ENCODE data around the gene C5orf46. TPM values are rescaled to one million over a fixed set of nuclear protein-coding genes. Genes with fewer than 3 reads are reported as not detected.

C5orf46 gene
- total and polyA plus RNA-seq, 2 experiments from 2014 or later, result 0.40 TPM; not detected in 1

DNA sequence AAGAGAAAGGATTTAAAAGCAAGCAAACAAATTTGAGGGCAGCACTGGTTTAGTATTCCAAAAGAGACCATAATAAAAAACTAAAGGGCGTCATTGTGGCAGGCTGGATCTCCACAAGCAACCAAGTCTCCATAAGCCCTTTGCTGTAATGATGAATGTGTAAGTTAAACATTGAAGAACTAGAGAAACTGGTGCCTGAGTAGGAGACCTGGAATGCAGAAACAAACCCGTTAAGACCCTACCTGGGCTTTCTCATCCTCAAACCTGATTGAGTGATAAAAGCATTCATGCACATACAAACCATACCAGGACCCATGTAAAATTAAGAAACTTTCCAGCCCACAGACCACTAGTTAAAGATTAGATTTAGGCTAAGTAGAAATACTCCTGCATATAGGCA lies 29.7 kb downstream of the C5orf46 start (continued):
- TF ChIP-seq, protein P1, sequence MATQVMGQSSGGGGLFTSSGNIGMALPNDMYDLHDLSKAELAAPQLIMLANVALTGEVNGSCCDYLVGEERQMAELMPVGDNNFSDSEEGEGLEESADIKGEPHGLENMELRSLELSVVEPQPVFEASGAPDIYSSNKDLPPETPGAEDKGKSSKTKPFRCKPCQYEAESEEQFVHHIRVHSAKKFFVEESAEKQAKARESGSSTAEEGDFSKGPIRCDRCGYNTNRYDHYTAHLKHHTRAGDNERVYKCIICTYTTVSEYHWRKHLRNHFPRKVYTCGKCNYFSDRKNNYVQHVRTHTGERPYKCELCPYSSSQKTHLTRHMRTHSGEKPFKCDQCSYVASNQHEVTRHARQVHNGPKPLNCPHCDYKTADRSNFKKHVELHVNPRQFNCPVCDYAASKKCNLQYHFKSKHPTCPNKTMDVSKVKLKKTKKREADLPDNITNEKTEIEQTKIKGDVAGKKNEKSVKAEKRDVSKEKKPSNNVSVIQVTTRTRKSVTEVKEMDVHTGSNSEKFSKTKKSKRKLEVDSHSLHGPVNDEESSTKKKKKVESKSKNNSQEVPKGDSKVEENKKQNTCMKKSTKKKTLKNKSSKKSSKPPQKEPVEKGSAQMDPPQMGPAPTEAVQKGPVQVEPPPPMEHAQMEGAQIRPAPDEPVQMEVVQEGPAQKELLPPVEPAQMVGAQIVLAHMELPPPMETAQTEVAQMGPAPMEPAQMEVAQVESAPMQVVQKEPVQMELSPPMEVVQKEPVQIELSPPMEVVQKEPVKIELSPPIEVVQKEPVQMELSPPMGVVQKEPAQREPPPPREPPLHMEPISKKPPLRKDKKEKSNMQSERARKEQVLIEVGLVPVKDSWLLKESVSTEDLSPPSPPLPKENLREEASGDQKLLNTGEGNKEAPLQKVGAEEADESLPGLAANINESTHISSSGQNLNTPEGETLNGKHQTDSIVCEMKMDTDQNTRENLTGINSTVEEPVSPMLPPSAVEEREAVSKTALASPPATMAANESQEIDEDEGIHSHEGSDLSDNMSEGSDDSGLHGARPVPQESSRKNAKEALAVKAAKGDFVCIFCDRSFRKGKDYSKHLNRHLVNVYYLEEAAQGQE (IDR thresholded peaks at IDR 0.05; ENCODE audit: unreplicated experiment), result no peak
- TF ChIP-seq STAT1 (IDR thresholded peaks at IDR 0.05; ENCODE audit: unreplicated experiment), result no peak
- TF ChIP-seq POLR2AphosphoS5 (IDR thresholded peaks at IDR 0.05; ENCODE audit: low read depth), result no peak
- TF ChIP-seq EZH2 (IDR thresholded peaks at IDR 0.05; ENCODE audit: low read depth, unreplicated experiment), result no peak
- TF ChIP-seq, protein P2, sequence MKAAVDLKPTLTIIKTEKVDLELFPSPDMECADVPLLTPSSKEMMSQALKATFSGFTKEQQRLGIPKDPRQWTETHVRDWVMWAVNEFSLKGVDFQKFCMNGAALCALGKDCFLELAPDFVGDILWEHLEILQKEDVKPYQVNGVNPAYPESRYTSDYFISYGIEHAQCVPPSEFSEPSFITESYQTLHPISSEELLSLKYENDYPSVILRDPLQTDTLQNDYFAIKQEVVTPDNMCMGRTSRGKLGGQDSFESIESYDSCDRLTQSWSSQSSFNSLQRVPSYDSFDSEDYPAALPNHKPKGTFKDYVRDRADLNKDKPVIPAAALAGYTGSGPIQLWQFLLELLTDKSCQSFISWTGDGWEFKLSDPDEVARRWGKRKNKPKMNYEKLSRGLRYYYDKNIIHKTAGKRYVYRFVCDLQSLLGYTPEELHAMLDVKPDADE (IDR thresholded peaks at IDR 0.05), result no peak
- TF ChIP-seq NANOG (IDR thresholded peaks at IDR 0.05; ENCODE audit: borderline replicate concordance), result no peak
- TF ChIP-seq, protein P3, sequence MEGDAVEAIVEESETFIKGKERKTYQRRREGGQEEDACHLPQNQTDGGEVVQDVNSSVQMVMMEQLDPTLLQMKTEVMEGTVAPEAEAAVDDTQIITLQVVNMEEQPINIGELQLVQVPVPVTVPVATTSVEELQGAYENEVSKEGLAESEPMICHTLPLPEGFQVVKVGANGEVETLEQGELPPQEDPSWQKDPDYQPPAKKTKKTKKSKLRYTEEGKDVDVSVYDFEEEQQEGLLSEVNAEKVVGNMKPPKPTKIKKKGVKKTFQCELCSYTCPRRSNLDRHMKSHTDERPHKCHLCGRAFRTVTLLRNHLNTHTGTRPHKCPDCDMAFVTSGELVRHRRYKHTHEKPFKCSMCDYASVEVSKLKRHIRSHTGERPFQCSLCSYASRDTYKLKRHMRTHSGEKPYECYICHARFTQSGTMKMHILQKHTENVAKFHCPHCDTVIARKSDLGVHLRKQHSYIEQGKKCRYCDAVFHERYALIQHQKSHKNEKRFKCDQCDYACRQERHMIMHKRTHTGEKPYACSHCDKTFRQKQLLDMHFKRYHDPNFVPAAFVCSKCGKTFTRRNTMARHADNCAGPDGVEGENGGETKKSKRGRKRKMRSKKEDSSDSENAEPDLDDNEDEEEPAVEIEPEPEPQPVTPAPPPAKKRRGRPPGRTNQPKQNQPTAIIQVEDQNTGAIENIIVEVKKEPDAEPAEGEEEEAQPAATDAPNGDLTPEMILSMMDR (conservative IDR thresholded peaks at IDR 0.05; ENCODE audit: low read depth in 2 of 2), result no peak
- no peak for TF ChIP-seq CREB1 (CRISPR knock-in tag; IDR thresholded peaks at IDR 0.05; ENCODE audit: low read depth)

DNA sequence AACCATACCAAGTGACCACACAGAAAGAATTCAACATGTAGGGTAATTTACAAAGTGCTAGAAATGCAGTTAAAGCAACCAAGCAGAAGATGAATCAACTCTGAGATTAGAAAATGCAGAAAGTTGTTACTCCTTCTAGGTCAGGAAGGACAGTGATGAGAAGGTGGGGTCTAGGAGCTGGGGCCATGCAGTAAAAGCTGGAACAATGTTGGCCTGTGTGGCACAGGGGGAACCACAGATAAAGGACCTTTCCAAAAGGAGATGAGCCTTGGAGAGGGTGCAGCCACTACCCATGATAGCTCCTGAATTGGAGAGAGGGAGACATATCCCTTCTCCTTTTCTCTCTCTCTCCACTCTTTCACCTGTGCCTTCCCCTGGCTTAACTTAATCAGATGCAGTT lies 30.2 kb downstream of the C5orf46 start:
- Mint-ChIP-seq H3K9me3 (no peaks in the 10 kb centered on the region; the same call in 2 of the 3 replicates), H3K4me1 (peaks cover 70% of the 10 kb centered on the region), H3K4me3 (no peak overlapping the region), H3K36me3 (ENCODE audit: low read depth) (peaks cover 39% of the 10 kb centered on the region), H3K27ac (peak overlapping the region; percentile 55; the same call in 1 of the 2 replicates), H3K27me3 (ENCODE audit: insufficient read depth, low read depth, poor library complexity) (peaks cover 28% of the 10 kb centered on the region)
- peak overlapping the region; percentile 100 for H3K27ac ChIP-seq (ENCODE audit: low read depth)
- DNase-seq (ENCODE audit: low spot score) (no peak), ATAC-seq (no peak)
- no peak overlapping the region for H2AFZ ChIP-seq
- peaks cover 79% of the 10 kb centered on the region for H3K79me2 ChIP-seq (replicated peaks; ENCODE audit: insufficient read depth)
- no peaks in the 10 kb centered on the region for H4K20me1 ChIP-seq (replicated peaks; ENCODE audit: insufficient read depth)
- H3K9me2 ChIP-seq (ENCODE audit: insufficient read depth), result no peaks in the 10 kb centered on the region
- H3K4me3 ChIP-seq, result no peak overlapping the region
- H3F3A ChIP-seq (replicated peaks; ENCODE audit: low read depth), result peaks cover 3% of the 10 kb centered on the region; the same call in 1 of the 2 replicates
- no peaks in the 10 kb centered on the region for H3K27me3 ChIP-seq (ENCODE audit: insufficient read depth)
- peaks cover 6% of the 10 kb centered on the region; the same call in 1 of the 2 replicates for H3K36me3 ChIP-seq (ENCODE audit: insufficient read depth)
- H3K4me1 ChIP-seq (ENCODE audit: insufficient read depth), result peaks cover 55% of the 10 kb centered on the region
- H3K4me2 ChIP-seq, result peak overlapping the region; percentile 73
- TF ChIP-seq, protein P4, sequence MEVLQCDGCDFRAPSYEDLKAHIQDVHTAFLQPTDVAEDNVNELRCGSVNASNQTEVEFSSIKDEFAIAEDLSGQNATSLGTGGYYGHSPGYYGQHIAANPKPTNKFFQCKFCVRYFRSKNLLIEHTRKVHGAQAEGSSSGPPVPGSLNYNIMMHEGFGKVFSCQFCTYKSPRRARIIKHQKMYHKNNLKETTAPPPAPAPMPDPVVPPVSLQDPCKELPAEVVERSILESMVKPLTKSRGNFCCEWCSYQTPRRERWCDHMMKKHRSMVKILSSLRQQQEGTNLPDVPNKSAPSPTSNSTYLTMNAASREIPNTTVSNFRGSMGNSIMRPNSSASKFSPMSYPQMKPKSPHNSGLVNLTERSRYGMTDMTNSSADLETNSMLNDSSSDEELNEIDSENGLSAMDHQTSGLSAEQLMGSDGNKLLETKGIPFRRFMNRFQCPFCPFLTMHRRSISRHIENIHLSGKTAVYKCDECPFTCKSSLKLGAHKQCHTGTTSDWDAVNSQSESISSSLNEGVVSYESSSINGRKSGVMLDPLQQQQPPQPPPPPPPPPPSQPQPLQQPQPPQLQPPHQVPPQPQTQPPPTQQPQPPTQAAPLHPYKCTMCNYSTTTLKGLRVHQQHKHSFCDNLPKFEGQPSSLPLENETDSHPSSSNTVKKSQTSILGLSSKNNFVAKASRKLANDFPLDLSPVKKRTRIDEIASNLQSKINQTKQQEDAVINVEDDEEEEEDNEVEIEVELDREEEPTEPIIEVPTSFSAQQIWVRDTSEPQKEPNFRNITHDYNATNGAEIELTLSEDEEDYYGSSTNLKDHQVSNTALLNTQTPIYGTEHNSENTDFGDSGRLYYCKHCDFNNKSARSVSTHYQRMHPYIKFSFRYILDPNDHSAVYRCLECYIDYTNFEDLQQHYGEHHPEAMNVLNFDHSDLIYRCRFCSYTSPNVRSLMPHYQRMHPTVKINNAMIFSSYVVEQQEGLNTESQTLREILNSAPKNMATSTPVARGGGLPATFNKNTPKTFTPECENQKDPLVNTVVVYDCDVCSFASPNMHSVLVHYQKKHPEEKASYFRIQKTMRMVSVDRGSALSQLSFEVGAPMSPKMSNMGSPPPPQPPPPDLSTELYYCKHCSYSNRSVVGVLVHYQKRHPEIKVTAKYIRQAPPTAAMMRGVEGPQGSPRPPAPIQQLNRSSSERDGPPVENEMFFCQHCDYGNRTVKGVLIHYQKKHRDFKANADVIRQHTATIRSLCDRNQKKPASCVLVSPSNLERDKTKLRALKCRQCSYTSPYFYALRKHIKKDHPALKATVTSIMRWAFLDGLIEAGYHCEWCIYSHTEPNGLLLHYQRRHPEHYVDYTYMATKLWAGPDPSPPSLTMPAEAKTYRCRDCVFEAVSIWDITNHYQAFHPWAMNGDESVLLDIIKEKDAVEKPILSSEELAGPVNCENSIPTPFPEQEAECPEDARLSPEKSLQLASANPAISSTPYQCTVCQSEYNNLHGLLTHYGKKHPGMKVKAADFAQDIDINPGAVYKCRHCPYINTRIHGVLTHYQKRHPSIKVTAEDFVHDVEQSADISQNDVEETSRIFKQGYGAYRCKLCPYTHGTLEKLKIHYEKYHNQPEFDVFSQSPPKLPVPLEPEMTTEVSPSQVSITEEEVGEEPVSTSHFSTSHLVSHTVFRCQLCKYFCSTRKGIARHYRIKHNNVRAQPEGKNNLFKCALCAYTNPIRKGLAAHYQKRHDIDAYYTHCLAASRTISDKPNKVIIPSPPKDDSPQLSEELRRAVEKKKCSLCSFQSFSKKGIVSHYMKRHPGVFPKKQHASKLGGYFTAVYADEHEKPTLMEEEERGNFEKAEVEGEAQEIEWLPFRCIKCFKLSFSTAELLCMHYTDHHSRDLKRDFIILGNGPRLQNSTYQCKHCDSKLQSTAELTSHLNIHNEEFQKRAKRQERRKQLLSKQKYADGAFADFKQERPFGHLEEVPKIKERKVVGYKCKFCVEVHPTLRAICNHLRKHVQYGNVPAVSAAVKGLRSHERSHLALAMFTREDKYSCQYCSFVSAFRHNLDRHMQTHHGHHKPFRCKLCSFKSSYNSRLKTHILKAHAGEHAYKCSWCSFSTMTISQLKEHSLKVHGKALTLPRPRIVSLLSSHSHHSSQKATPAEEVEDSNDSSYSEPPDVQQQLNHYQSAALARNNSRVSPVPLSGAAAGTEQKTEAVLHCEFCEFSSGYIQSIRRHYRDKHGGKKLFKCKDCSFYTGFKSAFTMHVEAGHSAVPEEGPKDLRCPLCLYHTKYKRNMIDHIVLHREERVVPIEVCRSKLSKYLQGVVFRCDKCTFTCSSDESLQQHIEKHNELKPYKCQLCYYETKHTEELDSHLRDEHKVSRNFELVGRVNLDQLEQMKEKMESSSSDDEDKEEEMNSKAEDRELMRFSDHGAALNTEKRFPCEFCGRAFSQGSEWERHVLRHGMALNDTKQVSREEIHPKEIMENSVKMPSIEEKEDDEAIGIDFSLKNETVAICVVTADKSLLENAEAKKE (CRISPR knock-in tag; IDR thresholded peaks at IDR 0.05), result no peak
- TF ChIP-seq STAT1 (IDR thresholded peaks at IDR 0.05; ENCODE audit: unreplicated experiment) (no peak), JUNB (IDR thresholded peaks at IDR 0.05; ENCODE audit: unreplicated experiment) (no peak), EZH2 (IDR thresholded peaks at IDR 0.05; ENCODE audit: low read depth, unreplicated experiment) (no peak), NANOG (IDR thresholded peaks at IDR 0.05; ENCODE audit: borderline replicate concordance) (no peak), CREB1 (CRISPR knock-in tag; IDR thresholded peaks at IDR 0.05; ENCODE audit: low read depth) (no peak), EZH2phosphoT487 (IDR thresholded peaks at IDR 0.05; ENCODE audit: unreplicated experiment) (no peak)

Data from GM23338 (cell line).